CD4-positive, alpha-beta T cell treated with Interleukin-17A for 1 hour (primary cell): ENCODE data around the gene SYT13.

ENCODE experiments used
- DNase-seq: peaks from one replicate; pipeline ENCODE4 v3.0.0-alpha.2; 2020

The SYT13 gene

DNA sequence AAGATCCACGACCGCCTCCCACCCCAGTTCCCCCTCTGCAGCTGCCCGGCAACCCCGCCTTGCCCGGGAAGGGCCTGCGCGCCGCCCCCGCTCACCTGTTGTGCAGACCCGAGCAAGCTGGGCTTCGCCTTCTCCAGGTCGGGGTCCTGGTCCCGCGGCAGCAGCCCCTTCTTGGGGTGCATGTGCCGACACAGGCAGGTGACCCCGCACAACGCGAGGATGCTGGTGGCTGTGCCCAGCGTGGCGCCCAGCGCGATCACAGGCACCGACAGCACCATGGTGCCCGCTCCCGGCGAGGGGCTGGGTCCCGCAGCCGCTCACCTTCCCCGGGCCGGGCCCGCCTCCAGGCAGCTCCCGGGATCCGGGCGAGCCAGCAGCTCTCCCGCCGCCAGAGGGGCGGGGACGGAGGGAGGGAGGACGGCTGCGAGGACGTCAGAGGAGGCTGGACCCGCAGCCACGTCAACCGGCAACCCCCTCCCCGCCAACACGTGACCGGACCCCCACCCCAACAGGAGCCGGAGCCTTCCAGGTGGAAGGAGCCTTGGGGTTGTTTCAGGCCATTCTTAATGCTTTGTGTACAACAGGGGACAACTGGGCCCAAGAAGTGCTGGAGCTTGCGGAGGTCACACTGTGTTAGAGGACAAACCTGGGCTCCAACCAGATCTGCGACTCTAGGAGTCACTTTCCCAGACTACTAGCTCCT lies at the start of gene SYT13:
Gene SYT13 (minus strand): TSS at position 412 of the 703 bp plus-strand sequence. CDS start 134 bp downstream, at position 278.
- no peak for DNase-seq

GRCh38 chr11:45335434-45335833 lies 49.3 kb upstream of the SYT13 start:
- DNase-seq, result no peak

DNA sequence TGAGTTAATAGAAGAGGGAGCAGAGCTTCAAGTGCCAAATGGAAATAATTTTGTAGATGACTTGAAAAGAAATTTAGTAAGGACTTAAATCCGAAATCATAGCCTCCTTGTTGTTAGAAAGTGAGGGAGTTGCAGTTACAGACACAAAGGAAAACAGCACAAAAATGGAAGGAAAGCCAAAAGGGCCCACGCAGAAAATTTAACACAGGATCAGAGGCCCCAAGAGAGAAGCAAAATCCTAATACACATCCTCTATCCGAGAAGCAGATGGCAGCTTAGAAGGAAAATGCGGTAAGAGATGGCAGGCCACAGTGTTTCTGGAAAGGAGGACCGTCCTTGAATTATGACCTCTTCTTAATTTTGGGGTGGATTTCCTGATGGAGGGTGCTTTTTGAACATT lies 48.7 kb upstream of the SYT13 start:
- no peak for DNase-seq

GRCh38 chr11:45334410-45334809 lies 48.3 kb upstream of the SYT13 start:
- no peak for DNase-seq

GRCh38 chr11:45333001-45333971 lies 47.1 kb upstream of the SYT13 start:
- no peak for DNase-seq

DNA sequence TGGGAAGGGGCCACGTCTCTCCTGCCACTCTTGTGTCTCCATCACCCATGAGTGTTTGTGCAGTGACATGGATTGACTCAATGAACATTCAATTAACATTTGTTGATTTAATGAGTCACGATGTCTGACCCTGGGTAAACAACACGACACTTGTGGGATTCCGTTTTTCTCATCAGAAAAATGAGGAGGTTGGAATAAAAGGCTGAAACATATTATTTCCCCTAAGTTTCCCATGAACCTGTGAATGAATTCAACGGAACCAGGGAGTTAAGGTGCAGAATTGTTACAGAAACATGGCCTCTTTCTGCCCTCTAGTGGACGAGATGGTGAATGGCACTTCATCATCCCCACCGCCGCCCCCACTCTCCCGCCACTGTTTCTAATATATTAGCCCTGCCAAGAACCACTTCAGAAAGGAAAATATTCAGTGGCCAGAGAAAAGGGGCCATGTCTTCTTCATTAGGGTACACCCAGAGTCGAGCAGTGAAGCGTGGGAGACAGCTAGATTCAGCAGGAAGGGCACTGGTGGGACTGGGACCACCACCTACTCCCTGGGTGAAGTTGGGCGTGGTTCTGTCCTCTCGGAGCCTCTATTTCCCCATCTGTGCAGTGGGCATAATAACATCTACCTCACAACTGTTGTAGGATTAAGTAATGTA lies 46.3 kb upstream of the SYT13 start:
- peak; percentile 55 for DNase-seq

GRCh38 chr11:45331839-45332238 lies 45.7 kb upstream of the SYT13 start:
- no peak for DNase-seq

GRCh38 chr11:45328726-45329125 lies 42.6 kb upstream of the SYT13 start:
- DNase-seq, result no peak

DNA sequence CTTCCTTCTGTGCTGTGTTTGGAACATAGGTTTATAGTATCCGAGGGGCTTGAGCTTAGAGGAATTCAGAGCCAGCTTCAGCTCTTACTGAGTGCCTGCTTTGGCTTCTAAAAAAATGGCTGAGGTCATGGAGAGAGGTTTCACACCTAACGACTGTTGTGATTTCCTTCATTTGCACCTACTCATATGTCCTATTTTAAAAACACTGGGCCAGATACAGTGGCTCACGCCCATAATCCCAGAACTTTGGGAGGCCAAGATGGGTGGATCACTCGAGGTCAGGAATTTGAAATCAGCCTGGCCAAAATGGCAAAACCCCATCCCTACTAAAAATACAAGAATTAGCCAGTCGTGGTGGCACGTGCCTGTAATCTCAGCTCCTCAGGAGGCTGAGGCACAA lies 38.3 kb upstream of the SYT13 start:
- DNase-seq, result no peak

- DNase-seq, result no peak
Observed at GRCh38 chr11:45323601-45324249, 37.6 kb upstream of the SYT13 start.

DNA sequence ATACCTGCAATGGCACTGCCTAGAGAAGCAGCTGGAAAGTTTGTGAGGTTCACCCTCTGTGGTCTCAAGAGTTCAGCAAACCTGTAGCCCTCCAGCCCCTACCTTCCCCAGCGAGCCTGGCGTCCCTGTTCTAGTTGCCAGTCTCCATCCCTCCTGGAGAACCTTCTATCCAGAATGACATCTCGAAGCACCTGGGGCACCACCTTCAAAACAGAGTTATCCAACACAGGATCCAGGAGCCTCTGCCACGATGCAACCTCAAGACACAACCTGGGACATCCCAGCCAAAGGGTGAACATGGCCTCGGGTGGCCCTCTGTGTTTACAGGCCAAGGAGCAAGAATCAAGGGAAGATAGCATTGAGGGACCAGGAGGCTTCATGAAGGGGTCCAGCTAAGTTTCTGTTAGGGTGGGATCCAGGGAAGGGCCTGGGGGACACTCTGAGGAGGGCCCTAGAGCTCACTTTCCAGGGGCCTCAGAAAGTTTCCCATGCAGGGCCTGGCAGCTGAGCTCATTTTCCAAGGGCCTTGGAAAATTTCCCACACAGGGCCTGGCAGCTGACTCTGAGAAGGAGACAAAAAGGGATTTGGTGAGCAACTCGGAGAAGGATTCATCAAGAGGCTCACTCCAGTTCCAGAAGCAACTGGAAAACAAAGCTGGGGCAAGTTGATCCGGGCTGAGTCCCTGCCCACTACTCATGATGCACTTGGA lies 36.9 kb upstream of the SYT13 start:
- no peak for DNase-seq

DNA sequence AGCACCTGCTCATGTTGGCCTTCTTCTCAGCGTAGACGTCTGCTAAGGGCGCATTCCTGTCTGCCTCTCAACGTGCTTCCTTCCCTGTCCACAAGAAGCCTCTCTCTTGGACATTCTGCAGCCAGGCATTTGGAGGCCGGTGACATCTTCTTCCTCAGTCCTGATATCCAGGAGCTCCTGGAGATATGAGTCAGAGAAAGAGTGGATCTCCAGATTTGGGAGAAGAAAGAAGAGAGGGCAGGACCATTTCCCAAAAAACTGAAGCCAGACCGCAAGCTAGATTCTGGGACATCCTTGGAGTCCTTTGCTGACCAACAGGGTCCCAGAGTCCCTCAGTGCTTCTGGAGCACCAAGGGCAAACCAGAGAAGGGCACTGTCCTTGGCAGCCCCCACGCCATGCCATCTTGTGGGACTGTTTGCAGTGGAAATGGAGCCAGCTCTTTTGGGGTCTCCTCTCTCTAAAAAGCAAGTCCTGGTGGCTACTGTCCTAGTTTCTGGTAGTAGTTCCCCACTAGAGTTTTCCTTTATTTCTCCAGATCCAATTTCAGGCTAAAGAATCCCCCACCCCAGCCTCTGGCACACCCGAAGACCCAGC lies 36.1 kb upstream of the SYT13 start:
- no peak for DNase-seq

GRCh38 chr11:45321669-45322068 lies 35.5 kb upstream of the SYT13 start:
- DNase-seq, result no peak

DNA sequence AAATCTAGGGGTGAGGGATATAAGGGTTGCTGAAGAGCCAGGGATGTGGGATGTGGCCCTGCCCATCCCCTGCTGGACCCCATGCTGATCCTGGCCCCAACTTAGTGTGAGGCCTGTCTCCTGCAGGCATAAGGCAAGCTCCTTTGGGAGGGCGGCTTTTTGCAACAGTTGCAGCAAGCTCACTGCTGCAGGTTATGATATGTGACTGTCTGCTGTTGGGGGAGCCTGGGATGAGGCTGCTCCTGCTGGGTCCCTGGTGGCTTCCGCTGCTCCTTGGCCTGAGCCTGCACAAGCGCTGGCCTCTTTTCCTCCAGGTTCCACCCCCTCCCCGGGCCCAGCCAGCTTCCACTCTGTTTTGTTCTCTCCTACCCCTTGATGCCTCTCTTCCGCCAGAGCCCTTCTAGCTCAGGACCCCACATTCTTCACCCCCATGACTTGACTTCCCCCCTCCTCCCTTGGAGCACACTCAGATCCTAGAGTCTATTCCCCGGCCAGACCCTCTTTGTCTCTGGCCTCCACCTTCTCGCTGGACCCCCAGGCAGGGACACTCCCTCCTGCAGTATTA lies 35.0 kb upstream of the SYT13 start:
- no peak for DNase-seq

GRCh38 chr11:45320371-45320770 lies 34.2 kb upstream of the SYT13 start:
- no peak for DNase-seq

GRCh38 chr11:45319077-45319476 lies 32.9 kb upstream of the SYT13 start:
- DNase-seq, result no peak

GRCh38 chr11:45318516-45318915 lies 32.4 kb upstream of the SYT13 start:
- no peak for DNase-seq

GRCh38 chr11:45316258-45316657 lies 30.1 kb upstream of the SYT13 start:
- DNase-seq, result no peak

- DNase-seq, result no peak
Observed at GRCh38 chr11:45314900-45315299, 28.8 kb upstream of the SYT13 start.

- no peak for DNase-seq
Observed at GRCh38 chr11:45313171-45313865, 27.2 kb upstream of the SYT13 start.
